Immature natural killer cell (primary cell): ENCODE measurements around the gene CDC42SE2. TPM values are rescaled to one million over a fixed set of nuclear protein-coding genes. Genes with fewer than 3 reads are reported as not detected.
A peak's percentile ranks its signal among the peaks of the same experiment; 100 is the strongest.
"Not testable (repeated sequence)": the region's sequence is repeated elsewhere in the genome, so short reads cannot be mapped to it uniquely, and the experiment has no call there.

Experiments used
- DNase-seq, 3 donors: peaks; one replicate each; pipeline ENCODE4 v3.0.0; 2022; ENCODE audit warnings: mixed read lengths in 1 of 3
- H3K27ac Mint-ChIP-seq, 6 donors: one replicate each; pipeline ENCODE4 v1.8.0; 2020; ENCODE audit warnings: mixed read lengths in 6 of 6, mild to moderate bottlenecking in 5 of 6, inconsistent platforms in 4 of 6, moderate library complexity in 3 of 6
- H3K27me3 Mint-ChIP-seq, 3 donors: one replicate each; pipeline ENCODE4 v1.8.0; 2020 to 2021; ENCODE audit warnings: low read depth in 3 of 3, mild to moderate bottlenecking in 3 of 3, mixed read lengths in 3 of 3, moderate library complexity in 3 of 3, inconsistent platforms in 1 of 3
- H3K36me3 Mint-ChIP-seq, 3 donors: one replicate each; pipeline ENCODE4 v1.8.0; 2020; ENCODE audit warnings: mixed read lengths in 3 of 3, inconsistent platforms in 2 of 3, mild to moderate bottlenecking in 2 of 3
- H3K4me1 Mint-ChIP-seq, 2 donors: one replicate each; pipeline ENCODE4 v1.8.0; 2020; ENCODE audit warnings: inconsistent platforms in 2 of 2, mild to moderate bottlenecking in 2 of 2, mixed read lengths in 2 of 2, moderate library complexity in 1 of 2
- H3K4me3 Mint-ChIP-seq, 5 donors: one replicate each; pipeline ENCODE4 v1.8.0; 2020; ENCODE audit warnings: mild to moderate bottlenecking in 5 of 5, mixed read lengths in 5 of 5, inconsistent platforms in 3 of 5, moderate library complexity in 3 of 5
- H3K9me3 Mint-ChIP-seq, 6 donors: one replicate each; pipeline ENCODE4 v1.8.0; 2020; ENCODE audit warnings: mild to moderate bottlenecking in 6 of 6, mixed read lengths in 6 of 6, inconsistent platforms in 4 of 6, moderate library complexity in 3 of 6
- polyA plus RNA-seq, 3 donors: library from polyadenylated mRNA; unstranded; fragments of 300-500 nt; fragmentation: Illumina TruSeq; gene quantifications; one replicate each; pipeline ENCODE4 v1.2.3, GENCODE V29; 2021

CDC42SE2 gene
- polyA plus RNA-seq, 3 donors from 2014 or later, result 296 to 536 (median 342) TPM

GRCh38 chr5:131259326-131259725, 4.5 kb upstream of the CDC42SE2 start:
- no peak for DNase-seq
- peaks cover 5 to 11% (median 9%) of the 10 kb centered on the region in 3 donors for H3K27me3 Mint-ChIP-seq
- peaks cover 0 to 10% (median 5%) of the 10 kb centered on the region in 3 donors for H3K36me3 Mint-ChIP-seq
- H3K9me3 Mint-ChIP-seq, result no peaks in the 10 kb centered on the region
- peak overlapping the region in 2 of 5 donors; percentile 15 to 41 for H3K4me3 Mint-ChIP-seq
- peak overlapping the region; percentile 94 to 98 (median 97) for H3K27ac Mint-ChIP-seq
- H3K4me1 Mint-ChIP-seq, result peaks cover 65 to 75% of the 10 kb centered on the region in 2 donors

- peaks cover 61 to 74% of the 10 kb centered on the region in 2 donors for H3K4me1 Mint-ChIP-seq
- H3K9me3 Mint-ChIP-seq, result no peaks in the 10 kb centered on the region
- no peak overlapping the region for H3K4me3 Mint-ChIP-seq
- DNase-seq, result no peak
- H3K36me3 Mint-ChIP-seq, result peaks cover 0 to 8% (median 5%) of the 10 kb centered on the region in 3 donors
- H3K27me3 Mint-ChIP-seq, result peaks cover 5 to 16% (median 9%) of the 10 kb centered on the region in 3 donors
- peak overlapping the region in 2 of 6 donors; percentile 35 to 57 for H3K27ac Mint-ChIP-seq
These were observed 3.0 kb upstream of the CDC42SE2 start for GRCh38 chr5:131260895-131261294.

- H3K4me3 Mint-ChIP-seq, result peak overlapping the region in 1 of 5 donors; percentile 25
- peaks cover 58 to 71% of the 10 kb centered on the region in 2 donors for H3K4me1 Mint-ChIP-seq
- no peak for DNase-seq
- H3K27me3 Mint-ChIP-seq, result peaks cover 7 to 16% (median 9%) of the 10 kb centered on the region in 3 donors
- H3K36me3 Mint-ChIP-seq, result peaks cover 0 to 7% (median 5%) of the 10 kb centered on the region in 3 donors
- H3K27ac Mint-ChIP-seq, result peak overlapping the region in 2 of 6 donors; percentile 23 to 35
- H3K9me3 Mint-ChIP-seq, result no peaks in the 10 kb centered on the region
These were observed 2.4 kb upstream of the CDC42SE2 start for GRCh38 chr5:131261483-131261882.

- Mint-ChIP-seq H3K4me1 (peaks cover 55 to 70% of the 10 kb centered on the region in 2 donors), H3K36me3 (peaks cover 0 to 7% (median 5%) of the 10 kb centered on the region in 3 donors), H3K4me3 (peak overlapping the region; percentile 83 to 93 (median 86)), H3K9me3 (no peaks in the 10 kb centered on the region), H3K27ac (peak overlapping the region; percentile 86 to 96 (median 93)), H3K27me3 (peaks cover 10 to 19% (median 11%) of the 10 kb centered on the region in 3 donors)
- DNase-seq, result peak in 1 of 3 donors; percentile 28
These were observed 806 bp upstream of the CDC42SE2 start for GRCh38 chr5:131262953-131263541.

GRCh38 chr5:131264451-131265099, 722 bp downstream of the CDC42SE2 start:
- Mint-ChIP-seq H3K4me1 (peaks cover 55 to 67% of the 10 kb centered on the region in 2 donors), H3K27me3 (peaks cover 10 to 17% (median 11%) of the 10 kb centered on the region in 3 donors), H3K36me3 (no peaks in the 10 kb centered on the region), H3K9me3 (no peaks in the 10 kb centered on the region), H3K4me3 (peak overlapping the region; percentile 84 to 99 (median 91)), H3K27ac (peak overlapping the region; percentile 74 to 99 (median 94))
- DNase-seq, result peak in 2 of 3 donors; percentile 41 to 51

- H3K27me3 Mint-ChIP-seq, result peaks cover 10 to 20% (median 11%) of the 10 kb centered on the region in 3 donors
- no peaks in the 10 kb centered on the region for H3K36me3 Mint-ChIP-seq
- H3K4me3 Mint-ChIP-seq, result peak overlapping the region; percentile 84 to 99 (median 91)
- H3K9me3 Mint-ChIP-seq, result no peaks in the 10 kb centered on the region
- DNase-seq, result peak; percentile 49 to 62 (median 52)
- H3K4me1 Mint-ChIP-seq, result peaks cover 62 to 66% of the 10 kb centered on the region in 2 donors
- peak overlapping the region; percentile 74 to 99 (median 94) for H3K27ac Mint-ChIP-seq
These were observed 1.5 kb downstream of the CDC42SE2 start for GRCh38 chr5:131265311-131265803.

- H3K27ac Mint-ChIP-seq, result peak overlapping the region; percentile 86 to 93 (median 89)
- H3K9me3 Mint-ChIP-seq, result no peaks in the 10 kb centered on the region
- peak in 1 of 3 donors; percentile 53 for DNase-seq
- H3K4me3 Mint-ChIP-seq, result peak overlapping the region; percentile 83 to 98 (median 86)
- H3K36me3 Mint-ChIP-seq, result no peaks in the 10 kb centered on the region
- peaks cover 70 to 72% of the 10 kb centered on the region in 2 donors for H3K4me1 Mint-ChIP-seq
- H3K27me3 Mint-ChIP-seq, result peaks cover 10 to 20% (median 11%) of the 10 kb centered on the region in 3 donors
These were observed 2.7 kb downstream of the CDC42SE2 start for GRCh38 chr5:131266370-131267060.

GRCh38 chr5:131268758-131269370, 5.0 kb downstream of the CDC42SE2 start:
- peak overlapping the region in 5 of 6 donors; percentile 19 to 69 (median 39) for H3K27ac Mint-ChIP-seq
- H3K4me3 Mint-ChIP-seq, result peak overlapping the region in 3 of 5 donors; percentile 34 to 68 (median 63)
- H3K27me3 Mint-ChIP-seq, result peaks cover 6 to 13% (median 13%) of the 10 kb centered on the region in 3 donors
- no peaks in the 10 kb centered on the region for H3K36me3 Mint-ChIP-seq
- H3K9me3 Mint-ChIP-seq, result no peaks in the 10 kb centered on the region
- H3K4me1 Mint-ChIP-seq, result peaks cover 73% of the 10 kb centered on the region in 2 donors
- DNase-seq, result no peak

GRCh38 chr5:131270809-131271208, 7.0 kb downstream of the CDC42SE2 start:
- Mint-ChIP-seq H3K27me3 (peaks cover 6 to 15% (median 13%) of the 10 kb centered on the region in 3 donors), H3K27ac (peak overlapping the region; percentile 84 to 95 (median 86)), H3K9me3 (no peaks in the 10 kb centered on the region), H3K4me1 (peaks cover 82 to 85% of the 10 kb centered on the region in 2 donors), H3K4me3 (peak overlapping the region; percentile 31 to 90 (median 53)), H3K36me3 (peaks cover 0 to 4% (median 0%) of the 10 kb centered on the region in 3 donors)
- DNase-seq, result no peak

- Mint-ChIP-seq H3K4me1 (peaks cover 85 to 89% of the 10 kb centered on the region in 2 donors), H3K4me3 (peak overlapping the region; percentile 56 to 90 (median 76)), H3K27ac (peak overlapping the region; percentile 84 to 95 (median 88)), H3K27me3 (peaks cover 3 to 13% (median 6%) of the 10 kb centered on the region in 3 donors)
- not testable (repeated sequence) for DNase-seq, H3K9me3 Mint-ChIP-seq, H3K36me3 Mint-ChIP-seq
These were observed 8.0 kb downstream of the CDC42SE2 start for GRCh38 chr5:131271888-131272287.

GRCh38 chr5:131272307-131272706, 8.5 kb downstream of the CDC42SE2 start:
- no peaks in the 10 kb centered on the region for H3K9me3 Mint-ChIP-seq
- H3K27ac Mint-ChIP-seq, result peak overlapping the region; percentile 84 to 95 (median 88)
- H3K27me3 Mint-ChIP-seq, result peaks cover 2 to 16% (median 8%) of the 10 kb centered on the region in 3 donors
- peaks cover 0 to 4% (median 0%) of the 10 kb centered on the region in 3 donors for H3K36me3 Mint-ChIP-seq
- peak overlapping the region; percentile 56 to 90 (median 76) for H3K4me3 Mint-ChIP-seq
- peaks cover 85 to 89% of the 10 kb centered on the region in 2 donors for H3K4me1 Mint-ChIP-seq
- DNase-seq, result peak in 1 of 3 donors; percentile 25

- Mint-ChIP-seq H3K36me3 (peaks cover 0 to 4% (median 0%) of the 10 kb centered on the region in 3 donors), H3K4me1 (peaks cover 85 to 90% of the 10 kb centered on the region in 2 donors), H3K27ac (peak overlapping the region; percentile 84 to 95 (median 88)), H3K9me3 (no peaks in the 10 kb centered on the region), H3K4me3 (peak overlapping the region; percentile 56 to 90 (median 76)), H3K27me3 (peaks cover 5 to 21% (median 11%) of the 10 kb centered on the region in 3 donors)
- no peak for DNase-seq
These were observed 8.9 kb downstream of the CDC42SE2 start for GRCh38 chr5:131272724-131273123.
